ENCODE measurements around the gene DNAH17. TPM values are rescaled to one million over a fixed set of nuclear protein-coding genes. Genes with fewer than 3 reads are reported as not detected.

Gene DNAH17
- total RNA-seq, 4 donors from 2014 or later = 0.89 to 15.4 (median 3.8) TPM

DNA sequence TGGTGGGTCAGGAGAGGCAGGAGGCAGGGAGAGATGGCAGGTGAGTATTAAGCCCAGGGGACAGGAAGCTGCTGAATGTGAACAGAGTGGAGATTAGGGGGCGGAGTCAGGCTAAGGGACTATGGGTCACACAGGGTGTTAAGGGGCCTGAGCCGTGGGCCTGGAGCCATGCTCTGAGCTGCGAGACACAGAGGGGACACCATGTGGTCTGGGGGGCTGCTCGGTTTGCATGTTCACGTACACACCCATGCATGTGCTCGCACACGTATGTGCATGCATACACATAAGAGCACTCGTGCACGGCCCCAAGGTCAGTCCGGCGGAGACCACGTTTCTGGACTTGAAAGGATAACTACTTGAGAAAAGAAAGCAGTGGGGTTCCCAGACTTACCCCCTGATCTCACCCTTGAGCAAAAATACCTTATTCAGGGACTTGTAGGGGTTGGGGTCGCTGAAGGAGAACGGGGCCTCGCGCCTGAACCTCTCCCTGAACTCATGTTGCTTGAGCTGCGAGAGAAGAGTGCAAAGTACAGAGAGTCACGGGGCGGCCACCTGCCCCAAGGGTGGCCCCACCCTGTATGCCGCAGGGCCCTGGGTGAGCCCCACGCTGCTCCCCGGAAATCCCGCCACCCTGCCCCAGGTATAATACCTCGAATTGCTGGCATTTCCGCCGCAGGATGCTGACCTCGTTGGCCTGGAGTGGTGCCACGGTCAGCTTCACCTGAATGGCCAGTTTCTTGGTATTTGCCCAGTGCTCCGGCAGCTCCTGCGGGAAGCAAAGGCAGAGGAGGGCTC is 50.8 kb downstream of the DNAH17 start:
- intact Hi-C loops (cut with DNase I; ENCODE audit: low total_unique reads) = no loop called here
- H3K4me3 ChIP-seq (ENCODE audit: low read depth, poor library complexity, severe bottlenecking) = no peak overlapping the region
- TF ChIP-seq POLR2A (IDR thresholded peaks at IDR 0.05) = no peak
- TF ChIP-seq, protein P1, sequence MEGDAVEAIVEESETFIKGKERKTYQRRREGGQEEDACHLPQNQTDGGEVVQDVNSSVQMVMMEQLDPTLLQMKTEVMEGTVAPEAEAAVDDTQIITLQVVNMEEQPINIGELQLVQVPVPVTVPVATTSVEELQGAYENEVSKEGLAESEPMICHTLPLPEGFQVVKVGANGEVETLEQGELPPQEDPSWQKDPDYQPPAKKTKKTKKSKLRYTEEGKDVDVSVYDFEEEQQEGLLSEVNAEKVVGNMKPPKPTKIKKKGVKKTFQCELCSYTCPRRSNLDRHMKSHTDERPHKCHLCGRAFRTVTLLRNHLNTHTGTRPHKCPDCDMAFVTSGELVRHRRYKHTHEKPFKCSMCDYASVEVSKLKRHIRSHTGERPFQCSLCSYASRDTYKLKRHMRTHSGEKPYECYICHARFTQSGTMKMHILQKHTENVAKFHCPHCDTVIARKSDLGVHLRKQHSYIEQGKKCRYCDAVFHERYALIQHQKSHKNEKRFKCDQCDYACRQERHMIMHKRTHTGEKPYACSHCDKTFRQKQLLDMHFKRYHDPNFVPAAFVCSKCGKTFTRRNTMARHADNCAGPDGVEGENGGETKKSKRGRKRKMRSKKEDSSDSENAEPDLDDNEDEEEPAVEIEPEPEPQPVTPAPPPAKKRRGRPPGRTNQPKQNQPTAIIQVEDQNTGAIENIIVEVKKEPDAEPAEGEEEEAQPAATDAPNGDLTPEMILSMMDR (IDR thresholded peaks at IDR 0.05) = no peak
- no peak for DNase-seq (ENCODE audit: low spot score in 2 of 2)
- WGBS, 2 donors = 87 to 92% methylated on average over 27 to 28 of the region's 30 CpGs

DNA sequence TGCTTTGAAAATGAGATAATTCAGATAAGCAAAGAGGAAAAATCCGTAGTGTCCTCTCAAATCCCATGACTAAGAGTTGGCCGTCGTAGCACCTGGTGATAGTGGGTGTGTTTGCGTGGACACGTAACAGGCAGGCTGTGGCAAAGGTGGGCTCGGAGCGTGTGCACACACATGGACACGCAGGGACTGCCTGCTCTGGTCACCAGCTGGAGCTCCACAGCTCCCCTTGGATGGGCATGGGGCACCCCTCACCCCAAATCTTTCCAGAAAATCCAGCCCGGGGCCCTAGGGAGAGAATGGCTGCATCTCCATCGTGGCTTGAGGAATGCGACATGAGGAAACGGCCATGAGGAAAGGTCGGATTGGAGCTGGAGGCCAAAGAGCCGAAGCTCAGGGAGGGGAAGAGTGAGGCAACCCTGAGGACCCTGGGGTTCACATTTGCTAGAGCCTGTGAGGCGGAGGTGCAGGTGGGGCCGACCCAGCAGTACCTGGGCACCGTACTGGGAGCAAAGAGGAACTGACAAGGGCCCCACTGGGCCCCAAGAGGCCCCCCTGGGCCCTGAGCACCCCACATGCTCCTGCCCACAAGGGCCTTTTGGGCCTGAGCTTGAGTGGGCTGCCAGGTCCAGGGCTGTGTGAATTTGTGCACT is 51.6 kb downstream of the DNAH17 start:
- 80 to 89% methylated on average over 17 of the region's 17 CpGs for WGBS, 2 donors
- intact Hi-C loops (cut with DNase I; ENCODE audit: low total_unique reads) = no loop called here
- DNase-seq (ENCODE audit: low spot score in 2 of 2) = no peak
- TF ChIP-seq, protein P1 (IDR thresholded peaks at IDR 0.05) = no peak
- no peak for TF ChIP-seq POLR2A (IDR thresholded peaks at IDR 0.05)
- H3K4me3 ChIP-seq (ENCODE audit: low read depth, poor library complexity, severe bottlenecking) = no peak overlapping the region

DNA sequence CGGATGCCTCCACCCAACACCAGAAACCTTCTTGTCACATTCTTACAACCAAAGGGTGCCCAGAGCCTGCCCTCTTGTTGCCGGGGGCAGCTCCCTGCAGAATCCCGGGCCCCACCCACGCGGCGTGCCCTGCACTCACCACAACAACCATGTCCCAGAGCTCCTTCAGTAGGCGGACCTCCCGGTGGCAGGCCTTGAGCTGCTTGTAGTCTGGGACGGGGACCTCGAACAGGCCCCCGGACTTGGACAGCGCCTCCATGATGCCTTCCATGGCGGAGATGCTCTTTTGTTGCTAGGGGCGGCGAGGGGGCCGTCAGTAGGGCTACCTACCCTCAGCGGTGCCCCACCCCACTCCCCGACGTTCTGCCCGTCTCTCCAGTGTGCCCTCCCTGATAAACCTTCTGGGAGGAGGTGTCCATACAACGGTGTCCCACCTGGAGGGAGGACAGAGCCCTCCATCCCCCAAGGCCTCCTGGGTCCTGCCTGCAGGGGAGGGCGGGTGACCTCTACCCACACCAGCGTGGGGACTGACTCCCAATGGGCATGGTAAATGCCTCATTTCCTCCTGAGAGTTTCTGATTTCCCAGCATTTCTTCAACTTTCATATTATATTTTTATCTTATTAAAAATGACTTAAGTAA is 52.2 kb downstream of the DNAH17 start:
- DNase-seq (ENCODE audit: low spot score in 2 of 2) = no peak
- WGBS, 2 donors = 80 to 92% methylated on average over 17 to 23 of the region's 23 CpGs
- TF ChIP-seq, protein P1 (IDR thresholded peaks at IDR 0.05) = no peak
- TF ChIP-seq POLR2A (IDR thresholded peaks at IDR 0.05) = no peak

DNA sequence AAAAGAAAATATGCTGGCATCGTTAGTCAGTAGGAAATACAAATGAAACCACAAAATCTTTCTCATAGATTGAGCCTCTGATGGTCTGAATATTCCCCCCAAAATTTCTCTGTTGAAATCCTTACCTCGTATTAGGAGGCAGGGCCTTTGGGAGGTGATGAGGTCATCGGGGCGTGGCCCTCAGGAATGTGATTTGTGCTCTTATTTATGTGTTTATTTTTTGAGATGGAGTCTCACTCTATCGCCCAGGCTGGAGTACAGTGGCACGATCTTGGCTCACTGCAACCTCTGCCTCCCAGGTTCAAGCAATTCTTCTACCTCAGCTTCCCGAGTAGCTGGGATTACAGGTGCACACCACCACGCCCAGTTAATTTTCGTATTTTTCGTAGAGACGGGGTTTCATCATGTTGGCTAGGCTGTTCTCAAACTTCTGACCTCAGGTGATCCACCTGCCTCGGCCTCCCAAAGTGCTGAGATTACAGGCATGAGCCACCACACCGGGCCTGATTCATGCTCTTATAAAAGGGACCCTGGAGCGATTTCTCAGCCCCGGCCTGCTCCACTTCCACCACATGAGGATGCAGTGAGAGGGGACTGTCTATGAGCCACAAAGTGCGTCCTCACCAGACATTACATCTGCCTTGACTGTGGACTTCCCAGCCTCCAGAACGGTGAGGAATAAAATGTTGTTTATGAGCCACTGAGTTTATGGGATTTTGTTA is 53.1 kb downstream of the DNAH17 start:
- intact Hi-C loops (cut with DNase I; ENCODE audit: low total_unique reads) = no loop called here
- TF ChIP-seq, protein P1 (IDR thresholded peaks at IDR 0.05) = no peak
- TF ChIP-seq POLR2A (IDR thresholded peaks at IDR 0.05) = no peak
- 81 to 92% methylated on average over 17 of the region's 17 CpGs for WGBS, 2 donors

More for the DNA sequence above, 52.2 kb downstream of the DNAH17 start:
- no peak overlapping the region for H3K4me3 ChIP-seq (ENCODE audit: low read depth, poor library complexity, severe bottlenecking)
- intact Hi-C loops (cut with DNase I; ENCODE audit: low total_unique reads) = no loop called here

DNA sequence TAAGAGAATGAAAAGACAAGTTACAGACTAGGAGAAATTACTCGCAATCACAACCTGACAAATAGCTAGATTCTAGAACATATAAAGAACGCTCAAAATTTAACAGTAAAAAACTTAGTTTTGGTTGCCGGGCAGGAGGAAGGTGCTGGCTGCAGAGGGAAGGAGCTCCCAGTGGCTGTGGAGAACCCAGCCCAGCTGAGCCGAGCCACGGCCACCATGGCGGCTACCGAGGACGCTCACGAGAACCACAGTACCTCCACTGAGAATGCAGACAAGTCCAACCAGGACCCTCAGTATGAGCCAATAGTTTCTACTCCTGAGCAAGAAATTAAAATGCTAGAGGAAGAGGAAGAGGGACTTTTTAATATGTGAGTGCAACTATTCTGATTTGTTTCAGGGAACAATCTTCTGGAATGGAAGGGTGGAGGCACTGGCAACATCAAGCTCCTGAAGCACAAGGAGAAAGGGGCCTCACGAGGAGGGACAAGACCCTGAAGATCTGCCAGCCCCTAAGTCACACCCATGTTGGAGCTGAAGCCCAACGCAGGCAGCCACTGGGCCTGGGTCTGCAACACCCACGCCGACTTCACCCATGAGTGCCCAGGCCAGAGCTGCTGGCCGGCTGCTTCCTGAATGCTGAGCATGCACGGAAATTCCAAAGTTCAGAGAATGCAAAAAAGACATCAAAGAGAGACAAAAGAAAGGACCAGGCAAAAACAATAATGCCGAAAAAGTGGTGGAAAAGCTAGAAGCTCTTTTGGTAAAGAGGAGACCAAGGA is 55.0 kb downstream of the DNAH17 start:
- no peak for TF ChIP-seq POLR2A (IDR thresholded peaks at IDR 0.05)
- TF ChIP-seq, protein P1 (IDR thresholded peaks at IDR 0.05) = no peak
- 89 to 90% methylated on average over 16 of the region's 16 CpGs for WGBS, 2 donors
- DNase-seq (ENCODE audit: low spot score in 2 of 2) = no peak
- H3K4me3 ChIP-seq (ENCODE audit: low read depth, poor library complexity, severe bottlenecking) = no peak overlapping the region
- intact Hi-C loops (cut with DNase I; ENCODE audit: low total_unique reads) = no loop called here

More for the DNA sequence above, 53.1 kb downstream of the DNAH17 start:
- no peak for DNase-seq (ENCODE audit: low spot score in 2 of 2)
- H3K4me3 ChIP-seq (ENCODE audit: low read depth, poor library complexity, severe bottlenecking) = no peak overlapping the region

Data from lower leg skin (tissue), 4 donors.